Panc1 (cell line): ENCODE results near the gene CFHR2. TPM values are rescaled to one million over a fixed set of nuclear protein-coding genes. Genes with fewer than 3 reads are reported as not detected.

Experiments used
- ATAC-seq: fragments of 200-7000 bp; cut with Tn5 transposase; 2 replicates; pipeline ENCODE4 v1.9.1; 2020; ENCODE audit warnings: mild to moderate bottlenecking, moderate library complexity
- BruUV-seq: library from RNA; stranded (reverse); fragments of 400-500 nt; replicated peaks from 2 replicates; lab custom pipeline; 2021; lab: Mats Ljungman, UMichigan
- CTCF ChIA-PET: fragments of 300-600 bp; sonication (Branson Sonifier 250); formaldehyde crosslinking; loops from one replicate; lab custom pipeline; 2022; ENCODE audit warnings: antibody characterized with exemption; lab: Charles Lee
- POLR2A ChIA-PET: fragments of 300-600 bp; sonication (Branson Sonifier 250); formaldehyde crosslinking; loops from one replicate; lab custom pipeline; 2022; ENCODE audit warnings: antibody characterized with exemption; lab: Charles Lee
- DNase-seq: peaks from one replicate; pipeline ENCODE4 v3.0.0-alpha.2; 2010; ENCODE audit warnings: low read depth, low spot score
- H3K27ac ChIP-seq: 2 replicates; pipeline ENCODE4 v1.5.1; 2011; ENCODE audit warnings: mild to moderate bottlenecking, low read length, inconsistent platforms
- H3K27me3 ChIP-seq: fragments of 200-500 bp; sonication (Bioruptor generic); 2 replicates; pipeline ENCODE4 v1.6.0; 2014; ENCODE audit warnings: low read length, inconsistent platforms; ENCODE audit not compliant: control insufficient read depth, insufficient read depth
- H3K36me3 ChIP-seq: fragments of 200-500 bp; sonication (Bioruptor generic); 2 replicates; pipeline ENCODE4 v1.5.1; 2014; ENCODE audit warnings: inconsistent platforms, mild to moderate bottlenecking, low read length, moderate library complexity; ENCODE audit not compliant: control insufficient read depth, insufficient read depth
- H3K4me1 ChIP-seq: 2 replicates; pipeline ENCODE4 v1.5.1; 2011; ENCODE audit warnings: inconsistent platforms, mild to moderate bottlenecking, low read length, moderate library complexity; ENCODE audit not compliant: control insufficient read depth, insufficient read depth
- H3K4me3 ChIP-seq, 2 experiments: 2 replicates each; pipeline ENCODE4 v1.5.1; 2011 to 2012; ENCODE audit warnings: low read depth in 2 of 2, low read length in 2 of 2, mild to moderate bottlenecking in 2 of 2, inconsistent platforms in 1 of 2, moderate library complexity in 1 of 2
- H3K9me3 ChIP-seq: fragments of 200-500 bp; sonication (Bioruptor generic); 2 replicates; pipeline ENCODE4 v1.5.1; 2014; ENCODE audit warnings: low read depth, mild to moderate bottlenecking, inconsistent platforms, low read length, moderate library complexity; ENCODE audit not compliant: control insufficient read depth, insufficient read depth
- CTCF ChIP-seq: fragments of 450-650 bp; IDR thresholded peaks from 2 replicates; pipeline ENCODE4 v1.5.1; 2017; ENCODE audit warnings: mild to moderate bottlenecking
- POLR2AphosphoS5 ChIP-seq: IDR thresholded peaks from 2 replicates; pipeline ENCODE4 v1.6.1; 2012; ENCODE audit warnings: mild to moderate bottlenecking, low read depth, low read length, moderate library complexity
- SIN3A ChIP-seq: IDR thresholded peaks from 2 replicates; pipeline ENCODE4 v1.6.1; 2012; ENCODE audit warnings: low read depth, mild to moderate bottlenecking, low read length, moderate library complexity, borderline replicate concordance; ENCODE audit not compliant: insufficient read depth
- TCF7L2 ChIP-seq: IDR thresholded peaks from 2 replicates; pipeline ENCODE4 v1.6.1; 2011; ENCODE audit warnings: mild to moderate bottlenecking, low read depth, low read length, inconsistent platforms
- in situ Hi-C: cut with HindIII; loops from 2 replicates; pipeline ENCODE4 v1.10.0; 2016; ENCODE audit warnings: low sequenced_read_pairs, low pct_unique_long_range_greater_than_20kb
- intact Hi-C: fragments of 100-400 bp; cut with micrococcal nuclease; formaldehyde crosslinking; loops from one replicate; pipeline ENCODE4 v1.10.0; 2022; ENCODE audit not compliant: unreplicated experiment
- total RNA-seq: library from RNA; stranded (reverse); gene quantifications from one replicate; pipeline ENCODE4 v1.2.1, GENCODE V29; 2021; ENCODE audit not compliant: unreplicated experiment
- TF ChIP-seq, protein P1 (sequence below), 2 experiments: IDR thresholded peaks; 2 replicates each; pipeline ENCODE4 v1.6.1; 2011 to 2012; ENCODE audit warnings: low read depth in 2 of 2, control low read depth in 1 of 2, low read length in 1 of 2, mild to moderate bottlenecking in 1 of 2, moderate library complexity in 1 of 2; ENCODE audit not compliant: insufficient read depth in 1 of 2

CFHR2 gene
- total RNA-seq, 1 experiment from 2014 or later = not detected

GRCh38 chr1:197008861-197009260 lies 65.3 kb downstream of the CFHR2 start:
- no peaks in the 10 kb centered on the region for H3K27me3 ChIP-seq
- no peaks in the 10 kb centered on the region for H3K4me1 ChIP-seq
- intact Hi-C loops (no loop called here), in situ Hi-C loops (no loop called here)
- CTCF ChIA-PET = no interaction called here
- DNase-seq (no peak), ATAC-seq (no peak)
- BruUV-seq = no TSS peak
- H3K36me3 ChIP-seq = no peaks in the 10 kb centered on the region
- TF ChIP-seq SIN3A (no peak), TCF7L2 (no peak), POLR2AphosphoS5 (no peak), CTCF (no peak)
- TF ChIP-seq, protein P1, sequence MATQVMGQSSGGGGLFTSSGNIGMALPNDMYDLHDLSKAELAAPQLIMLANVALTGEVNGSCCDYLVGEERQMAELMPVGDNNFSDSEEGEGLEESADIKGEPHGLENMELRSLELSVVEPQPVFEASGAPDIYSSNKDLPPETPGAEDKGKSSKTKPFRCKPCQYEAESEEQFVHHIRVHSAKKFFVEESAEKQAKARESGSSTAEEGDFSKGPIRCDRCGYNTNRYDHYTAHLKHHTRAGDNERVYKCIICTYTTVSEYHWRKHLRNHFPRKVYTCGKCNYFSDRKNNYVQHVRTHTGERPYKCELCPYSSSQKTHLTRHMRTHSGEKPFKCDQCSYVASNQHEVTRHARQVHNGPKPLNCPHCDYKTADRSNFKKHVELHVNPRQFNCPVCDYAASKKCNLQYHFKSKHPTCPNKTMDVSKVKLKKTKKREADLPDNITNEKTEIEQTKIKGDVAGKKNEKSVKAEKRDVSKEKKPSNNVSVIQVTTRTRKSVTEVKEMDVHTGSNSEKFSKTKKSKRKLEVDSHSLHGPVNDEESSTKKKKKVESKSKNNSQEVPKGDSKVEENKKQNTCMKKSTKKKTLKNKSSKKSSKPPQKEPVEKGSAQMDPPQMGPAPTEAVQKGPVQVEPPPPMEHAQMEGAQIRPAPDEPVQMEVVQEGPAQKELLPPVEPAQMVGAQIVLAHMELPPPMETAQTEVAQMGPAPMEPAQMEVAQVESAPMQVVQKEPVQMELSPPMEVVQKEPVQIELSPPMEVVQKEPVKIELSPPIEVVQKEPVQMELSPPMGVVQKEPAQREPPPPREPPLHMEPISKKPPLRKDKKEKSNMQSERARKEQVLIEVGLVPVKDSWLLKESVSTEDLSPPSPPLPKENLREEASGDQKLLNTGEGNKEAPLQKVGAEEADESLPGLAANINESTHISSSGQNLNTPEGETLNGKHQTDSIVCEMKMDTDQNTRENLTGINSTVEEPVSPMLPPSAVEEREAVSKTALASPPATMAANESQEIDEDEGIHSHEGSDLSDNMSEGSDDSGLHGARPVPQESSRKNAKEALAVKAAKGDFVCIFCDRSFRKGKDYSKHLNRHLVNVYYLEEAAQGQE (IDR thresholded peaks at IDR 0.05; ENCODE audit: insufficient read depth in 1 of 2, low read depth in 2 of 2, low read length in 1 of 2) = no peak
- no peak overlapping the region for H3K4me3 ChIP-seq
- H3K27ac ChIP-seq = no peak overlapping the region
- no peaks in the 10 kb centered on the region for H3K9me3 ChIP-seq
- POLR2A ChIA-PET = no interaction called here

Other genes with a start within 250 kb of the CFHR2 start
- not detected for gene CFHR3, start 168.9 kb upstream of the CFHR2 start, total RNA-seq
- 0.23 TPM for gene CFHR1, start 124.0 kb upstream of the CFHR2 start, total RNA-seq
- gene CFHR4, start 55.7 kb upstream of the CFHR2 start, total RNA-seq = not detected
- not detected for gene CFHR5, start 33.8 kb downstream of the CFHR2 start, total RNA-seq
- gene F13B, start 123.5 kb downstream of the CFHR2 start, total RNA-seq = not detected
- 26.9 TPM for gene ASPM, start 202.9 kb downstream of the CFHR2 start, total RNA-seq